ENCODE data around the gene TIRAP.
A peak's percentile ranks its signal among the peaks of the same experiment; 100 is the strongest.
"Not testable (repeated sequence)": the region's sequence is repeated elsewhere in the genome, so short reads cannot be mapped to it uniquely, and the experiment has no call there.

The TIRAP gene, protein sequence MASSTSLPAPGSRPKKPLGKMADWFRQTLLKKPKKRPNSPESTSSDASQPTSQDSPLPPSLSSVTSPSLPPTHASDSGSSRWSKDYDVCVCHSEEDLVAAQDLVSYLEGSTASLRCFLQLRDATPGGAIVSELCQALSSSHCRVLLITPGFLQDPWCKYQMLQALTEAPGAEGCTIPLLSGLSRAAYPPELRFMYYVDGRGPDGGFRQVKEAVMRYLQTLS

DNA sequence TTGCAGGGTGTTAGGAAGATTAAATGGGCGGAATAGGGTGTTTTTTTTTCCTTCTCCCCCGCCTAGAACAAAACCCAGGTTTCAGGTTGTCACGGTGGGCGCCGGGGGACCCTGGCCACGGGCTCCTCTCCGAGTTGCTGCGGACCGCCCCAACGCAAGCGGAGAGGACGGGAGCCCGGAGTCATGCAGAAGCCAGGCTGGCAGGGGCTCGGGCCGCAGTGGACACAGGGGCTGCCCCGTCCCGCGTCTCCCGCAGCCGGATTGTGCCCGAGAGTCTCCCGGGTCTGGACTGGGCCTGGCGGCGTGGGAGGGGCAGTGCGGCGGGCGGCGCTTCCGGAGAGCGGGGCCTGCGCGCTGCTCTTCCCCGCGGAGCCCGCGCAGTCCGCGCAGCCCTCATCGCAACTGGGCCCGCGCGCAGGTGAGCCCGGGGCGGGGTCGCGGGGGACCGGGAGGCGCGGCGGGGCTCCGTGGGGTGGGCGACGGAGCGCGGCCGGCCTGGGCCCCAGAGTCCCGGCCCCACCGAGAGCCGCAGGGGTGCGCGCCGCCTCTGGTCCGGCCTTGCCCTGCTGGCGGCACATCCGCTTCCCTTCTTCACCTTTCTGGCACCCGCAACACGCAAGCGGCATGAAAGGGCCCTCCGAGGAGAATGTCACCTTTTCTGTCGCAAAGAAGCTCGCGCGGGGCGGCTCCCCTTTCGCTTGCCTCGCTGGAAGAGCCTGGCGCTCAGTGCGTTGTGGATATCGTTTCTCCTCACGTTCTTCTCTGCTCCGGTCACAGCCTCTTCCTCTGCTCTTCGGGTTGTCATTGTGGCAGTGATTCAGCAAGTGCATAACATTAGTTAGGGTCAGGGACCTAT lies at the start of gene TIRAP:
Gene TIRAP, plus strand, starts transcription at position 358 of the 856 bp plus-strand sequence. CDS start 7,802 bp downstream, outside the sequence.
- H3K36me3 Mint-ChIP-seq (ENCODE audit: low read depth), result peaks cover 10% of the 10 kb centered on the region
- H3K4me3 Mint-ChIP-seq, result peak within 1 kb of the TSS; percentile 94
- TF ChIP-seq, protein P1, sequence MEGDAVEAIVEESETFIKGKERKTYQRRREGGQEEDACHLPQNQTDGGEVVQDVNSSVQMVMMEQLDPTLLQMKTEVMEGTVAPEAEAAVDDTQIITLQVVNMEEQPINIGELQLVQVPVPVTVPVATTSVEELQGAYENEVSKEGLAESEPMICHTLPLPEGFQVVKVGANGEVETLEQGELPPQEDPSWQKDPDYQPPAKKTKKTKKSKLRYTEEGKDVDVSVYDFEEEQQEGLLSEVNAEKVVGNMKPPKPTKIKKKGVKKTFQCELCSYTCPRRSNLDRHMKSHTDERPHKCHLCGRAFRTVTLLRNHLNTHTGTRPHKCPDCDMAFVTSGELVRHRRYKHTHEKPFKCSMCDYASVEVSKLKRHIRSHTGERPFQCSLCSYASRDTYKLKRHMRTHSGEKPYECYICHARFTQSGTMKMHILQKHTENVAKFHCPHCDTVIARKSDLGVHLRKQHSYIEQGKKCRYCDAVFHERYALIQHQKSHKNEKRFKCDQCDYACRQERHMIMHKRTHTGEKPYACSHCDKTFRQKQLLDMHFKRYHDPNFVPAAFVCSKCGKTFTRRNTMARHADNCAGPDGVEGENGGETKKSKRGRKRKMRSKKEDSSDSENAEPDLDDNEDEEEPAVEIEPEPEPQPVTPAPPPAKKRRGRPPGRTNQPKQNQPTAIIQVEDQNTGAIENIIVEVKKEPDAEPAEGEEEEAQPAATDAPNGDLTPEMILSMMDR (IDR thresholded peaks at IDR 0.05), result no peak
- H3K4me1 Mint-ChIP-seq, result peaks cover 39% of the 10 kb centered on the region
- DNase-seq, result peak; percentile 73
- no peaks in the 10 kb centered on the region for H3K9me3 Mint-ChIP-seq
- H3K27me3 Mint-ChIP-seq (ENCODE audit: low read depth, poor library complexity), result peaks cover 7% of the 10 kb centered on the region
- no peak within 1 kb of the TSS for H3K27ac Mint-ChIP-seq

GRCh38 chr11:126233391-126233790 lies 49.5 kb upstream of the TIRAP start:
- no peak overlapping the region for H3K27ac Mint-ChIP-seq
- no peaks in the 10 kb centered on the region for H3K27me3 Mint-ChIP-seq (ENCODE audit: low read depth, poor library complexity)
- no peak for DNase-seq

DNA sequence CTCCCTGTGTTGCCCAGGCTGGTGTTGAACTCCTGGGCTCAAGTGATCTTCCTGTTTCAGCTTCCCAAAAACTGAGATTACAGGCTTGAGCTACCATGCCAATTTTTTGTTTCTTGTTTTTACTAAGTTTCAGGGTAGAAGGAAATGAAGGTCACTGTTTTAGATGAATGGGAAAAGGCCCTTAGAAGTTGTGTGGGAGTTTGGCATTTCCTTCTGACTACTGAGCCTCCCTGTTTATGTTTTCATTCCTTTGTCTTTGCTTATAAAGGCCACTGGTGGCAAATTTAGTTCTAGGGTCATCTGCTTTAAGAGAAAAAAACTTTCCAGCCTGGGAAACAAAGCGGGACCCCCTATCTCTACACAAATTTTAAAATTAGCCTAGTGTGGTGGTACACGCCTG lies 36.3 kb upstream of the TIRAP start:
- Mint-ChIP-seq H3K27me3 (ENCODE audit: low read depth, poor library complexity) (no peaks in the 10 kb centered on the region), H3K9me3 (no peaks in the 10 kb centered on the region), H3K36me3 (ENCODE audit: low read depth) (peaks cover 61% of the 10 kb centered on the region), H3K27ac (no peak overlapping the region), H3K4me1 (no peaks in the 10 kb centered on the region), H3K4me3 (no peak overlapping the region)
- TF ChIP-seq, protein P1 (IDR thresholded peaks at IDR 0.05), result no peak
- no peak for DNase-seq

More at GRCh38 chr11:126233391-126233790, 49.5 kb upstream of the TIRAP start:
- H3K4me1 Mint-ChIP-seq, result no peaks in the 10 kb centered on the region
- H3K36me3 Mint-ChIP-seq (ENCODE audit: low read depth), result peaks cover 45% of the 10 kb centered on the region
- H3K4me3 Mint-ChIP-seq, result no peak overlapping the region
- no peaks in the 10 kb centered on the region for H3K9me3 Mint-ChIP-seq
- TF ChIP-seq, protein P1 (IDR thresholded peaks at IDR 0.05), result no peak

- peaks cover 40% of the 10 kb centered on the region for H3K36me3 Mint-ChIP-seq (ENCODE audit: low read depth)
Observed at GRCh38 chr11:126253265-126253664, 29.6 kb upstream of the TIRAP start.

GRCh38 chr11:126254819-126255218 lies 28.1 kb upstream of the TIRAP start:
- TF ChIP-seq, protein P1 (IDR thresholded peaks at IDR 0.05), result no peak
- no peaks in the 10 kb centered on the region for H3K9me3 Mint-ChIP-seq
- H3K27me3 Mint-ChIP-seq (ENCODE audit: low read depth, poor library complexity), result no peaks in the 10 kb centered on the region
- H3K4me3 Mint-ChIP-seq, result no peak overlapping the region
- no peaks in the 10 kb centered on the region for H3K4me1 Mint-ChIP-seq
- peaks cover 43% of the 10 kb centered on the region for H3K36me3 Mint-ChIP-seq (ENCODE audit: low read depth)
- DNase-seq, result no peak
- no peak overlapping the region for H3K27ac Mint-ChIP-seq

More at GRCh38 chr11:126253265-126253664, 29.6 kb upstream of the TIRAP start:
- Mint-ChIP-seq H3K4me1 (no peaks in the 10 kb centered on the region), H3K9me3 (no peaks in the 10 kb centered on the region), H3K27ac (no peak overlapping the region), H3K4me3 (no peak overlapping the region), H3K27me3 (ENCODE audit: low read depth, poor library complexity) (no peaks in the 10 kb centered on the region)
- DNase-seq, result no peak
- TF ChIP-seq, protein P1 (IDR thresholded peaks at IDR 0.05), result no peak

DNA sequence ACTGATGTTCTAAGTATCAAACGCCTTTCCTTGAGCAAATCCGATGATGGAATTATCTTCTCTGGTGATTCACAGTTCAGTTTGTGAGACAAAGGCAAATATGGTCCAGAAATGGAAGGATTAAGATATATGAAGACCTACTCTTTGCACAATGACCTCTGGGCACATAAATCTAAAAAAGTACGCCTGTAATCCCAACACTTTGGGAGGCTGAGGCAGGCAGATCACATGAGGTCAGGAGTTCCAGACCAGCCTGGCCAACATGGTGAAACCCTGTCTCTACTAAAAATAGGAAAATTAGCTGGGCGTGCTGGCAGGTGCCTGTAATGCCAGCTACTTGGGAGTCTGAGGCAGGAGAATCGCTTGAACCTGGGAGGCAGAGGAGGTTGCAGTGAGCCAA lies 27.4 kb upstream of the TIRAP start:
- not testable (repeated sequence) for H3K4me3 Mint-ChIP-seq; H3K27ac Mint-ChIP-seq; H3K4me1 Mint-ChIP-seq; H3K9me3 Mint-ChIP-seq; H3K27me3 Mint-ChIP-seq (ENCODE audit: low read depth, poor library complexity); DNase-seq
- H3K36me3 Mint-ChIP-seq (ENCODE audit: low read depth), result peaks cover 42% of the 10 kb centered on the region
